Measurements from ENCODE around the gene EXOSC3. TPM values are rescaled to one million over a fixed set of nuclear protein-coding genes. Genes with fewer than 3 reads are reported as not detected.

EXOSC3 gene
- total RNA-seq, 2 experiments from 2014 or later = 82.6 to 103 TPM

DNA sequence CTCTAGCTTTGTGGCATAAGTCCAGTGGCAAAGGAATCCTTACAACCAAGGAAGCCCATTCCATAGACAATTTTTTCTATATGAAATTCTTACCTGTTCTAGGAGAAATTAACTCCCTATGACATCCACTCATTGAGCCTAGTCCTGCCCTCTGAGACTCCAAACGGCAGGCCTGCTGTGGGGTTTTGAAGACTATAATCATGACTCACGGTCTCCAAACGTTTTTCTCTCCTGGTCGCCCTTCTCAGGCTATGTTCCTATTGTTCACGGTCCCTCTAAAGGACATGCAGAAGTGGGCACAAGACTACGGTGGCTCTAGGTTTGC, 611 bp downstream of the EXOSC3 start:
- H4K20me1 ChIP-seq (ENCODE audit: insufficient read depth, low read length) = peaks cover 12% of the 10 kb centered on the region
- ChIA-PET CTCF (ENCODE audit: unreplicated experiment) (no interaction called here), POLR2A (interaction anchor here (0.7 to 2.4 kb wide), 9 partner anchors 10 to 305 kb away, joined by 3 to 15 read pairs (median 5); partner anchors contain the start of genes DCAF10 and TOMM5)
- peak overlapping the region; percentile 95 for H3K4me3 ChIP-seq (ENCODE audit: low read depth, low read length, poor library complexity, severe bottlenecking)
- peaks cover 49% of the 10 kb centered on the region for H3K79me2 ChIP-seq (ENCODE audit: insufficient read depth, low read depth, low read length)
- H3K4me1 ChIP-seq (ENCODE audit: insufficient read depth, low read length, poor library complexity, severe bottlenecking) = peaks cover 24% of the 10 kb centered on the region
- no peaks in the 10 kb centered on the region for H3K9me2 ChIP-seq (ENCODE audit: insufficient read depth, low read length)
- peaks cover 47% of the 10 kb centered on the region for H3K36me3 ChIP-seq (ENCODE audit: insufficient read depth, low read length)
- BruUV-seq (replicated peaks) = no TSS peak
- TF ChIP-seq, protein P1, sequence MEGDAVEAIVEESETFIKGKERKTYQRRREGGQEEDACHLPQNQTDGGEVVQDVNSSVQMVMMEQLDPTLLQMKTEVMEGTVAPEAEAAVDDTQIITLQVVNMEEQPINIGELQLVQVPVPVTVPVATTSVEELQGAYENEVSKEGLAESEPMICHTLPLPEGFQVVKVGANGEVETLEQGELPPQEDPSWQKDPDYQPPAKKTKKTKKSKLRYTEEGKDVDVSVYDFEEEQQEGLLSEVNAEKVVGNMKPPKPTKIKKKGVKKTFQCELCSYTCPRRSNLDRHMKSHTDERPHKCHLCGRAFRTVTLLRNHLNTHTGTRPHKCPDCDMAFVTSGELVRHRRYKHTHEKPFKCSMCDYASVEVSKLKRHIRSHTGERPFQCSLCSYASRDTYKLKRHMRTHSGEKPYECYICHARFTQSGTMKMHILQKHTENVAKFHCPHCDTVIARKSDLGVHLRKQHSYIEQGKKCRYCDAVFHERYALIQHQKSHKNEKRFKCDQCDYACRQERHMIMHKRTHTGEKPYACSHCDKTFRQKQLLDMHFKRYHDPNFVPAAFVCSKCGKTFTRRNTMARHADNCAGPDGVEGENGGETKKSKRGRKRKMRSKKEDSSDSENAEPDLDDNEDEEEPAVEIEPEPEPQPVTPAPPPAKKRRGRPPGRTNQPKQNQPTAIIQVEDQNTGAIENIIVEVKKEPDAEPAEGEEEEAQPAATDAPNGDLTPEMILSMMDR (conservative IDR thresholded peaks at IDR 0.05; ENCODE audit: low read length) = no peak
- no peak for TF ChIP-seq EZH2phosphoT487 (IDR thresholded peaks at IDR 0.05; ENCODE audit: borderline replicate concordance, low read depth, low read length)
- peak overlapping the region; percentile 75 for H3K27ac ChIP-seq (ENCODE audit: low read depth, low read length, poor library complexity, severe bottlenecking)
- no peak for DNase-seq (ENCODE audit: low spot score)
- intact Hi-C loops (cut with micrococcal nuclease; ENCODE audit: unreplicated experiment) = no loop called here
- no peaks in the 10 kb centered on the region for H3K9me3 ChIP-seq (ENCODE audit: low read length)
- H2AFZ ChIP-seq (ENCODE audit: low read length) = peak overlapping the region; percentile 96; the same call in 1 of the 2 replicates
- peak overlapping the region; percentile 97 for H3K4me2 ChIP-seq (ENCODE audit: low read length)

DNA sequence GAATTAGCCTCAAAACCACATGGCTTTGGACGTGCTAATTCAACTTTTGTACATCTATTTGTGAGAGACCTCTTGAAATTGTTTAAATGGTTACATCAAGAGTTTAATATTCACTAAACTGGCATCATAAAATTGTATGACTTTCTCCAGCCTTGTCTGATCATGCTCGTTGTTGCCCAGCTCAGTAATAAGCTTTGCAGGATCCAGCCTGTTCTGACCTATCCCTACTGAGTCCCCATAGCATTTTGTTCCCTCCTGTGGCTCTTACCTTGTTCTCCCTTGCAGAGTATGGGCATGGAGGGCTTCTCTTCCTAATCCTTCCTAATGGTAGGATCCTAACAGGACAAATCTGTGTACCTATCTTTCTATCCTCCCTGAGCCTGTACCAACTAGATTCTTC, 6.3 kb downstream of the EXOSC3 start:
- H3K9me2 ChIP-seq (ENCODE audit: insufficient read depth, low read length) = no peaks in the 10 kb centered on the region
- peaks cover 13% of the 10 kb centered on the region for H3K4me1 ChIP-seq (ENCODE audit: insufficient read depth, low read length, poor library complexity, severe bottlenecking)
- peaks cover 5% of the 10 kb centered on the region for H4K20me1 ChIP-seq (ENCODE audit: insufficient read depth, low read length)
- DNase-seq (ENCODE audit: low spot score) = no peak
- H3K9me3 ChIP-seq (ENCODE audit: low read length) = no peaks in the 10 kb centered on the region
- ChIA-PET POLR2A (interaction anchor here (0.9 to 1.7 kb wide), 4 partner anchors 12 to 124 kb away, joined by 3 to 6 read pairs (median 4); no protein-coding TSS in a partner anchor), CTCF (ENCODE audit: unreplicated experiment) (interaction anchor here (0.8 kb wide), 1 partner anchor 9 kb away, joined by 3 read pairs; no protein-coding TSS in a partner anchor)
- H3K79me2 ChIP-seq (ENCODE audit: insufficient read depth, low read depth, low read length) = peaks cover 32% of the 10 kb centered on the region
- H3K4me2 ChIP-seq (ENCODE audit: low read length) = no peak overlapping the region
- no peak overlapping the region for H3K4me3 ChIP-seq (ENCODE audit: low read depth, low read length, poor library complexity, severe bottlenecking)
- no peak for TF ChIP-seq EZH2phosphoT487 (IDR thresholded peaks at IDR 0.05; ENCODE audit: borderline replicate concordance, low read depth, low read length)
- TF ChIP-seq, protein P1 (conservative IDR thresholded peaks at IDR 0.05; ENCODE audit: low read length) = no peak
- intact Hi-C loops (cut with micrococcal nuclease; ENCODE audit: unreplicated experiment) = no loop called here
- peaks cover 83% of the 10 kb centered on the region for H3K36me3 ChIP-seq (ENCODE audit: insufficient read depth, low read length)
- no TSS peak for BruUV-seq (replicated peaks)
- no peak overlapping the region for H3K27ac ChIP-seq (ENCODE audit: low read depth, low read length, poor library complexity, severe bottlenecking)
- no peak overlapping the region for H2AFZ ChIP-seq (ENCODE audit: low read length)

DNA sequence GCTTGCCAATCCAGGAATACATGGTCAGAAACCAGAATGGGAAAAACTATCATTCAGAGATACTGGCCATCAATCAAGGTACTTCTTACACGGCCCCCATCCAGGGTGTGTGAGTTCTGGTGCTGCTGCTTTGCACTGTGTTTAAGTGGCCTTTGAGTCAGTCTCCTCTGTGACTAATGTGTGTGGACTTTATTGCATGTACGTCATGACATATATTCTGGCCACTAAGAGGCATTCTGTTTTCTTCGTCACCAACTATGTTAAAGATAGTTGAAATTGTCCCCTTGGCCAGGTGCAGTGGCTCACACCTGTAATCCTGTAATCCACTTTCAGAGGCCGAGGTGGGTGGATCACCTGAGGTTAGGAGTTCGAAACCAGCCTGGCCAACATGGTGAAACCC, 8.5 kb downstream of the EXOSC3 start:
- POLR2A ChIA-PET = no interaction called here

More for the DNA sequence above, 8.5 kb downstream of the EXOSC3 start:
- Histone ChIP-seq H3K4me3 (ENCODE audit: low read depth, low read length, poor library complexity, severe bottlenecking) (no peak overlapping the region), H3K36me3 (ENCODE audit: insufficient read depth, low read length) (peaks cover 66% of the 10 kb centered on the region), H3K79me2 (ENCODE audit: insufficient read depth, low read depth, low read length) (peaks cover 10% of the 10 kb centered on the region; the same call in 1 of the 2 replicates), H4K20me1 (ENCODE audit: insufficient read depth, low read length) (no peaks in the 10 kb centered on the region; the same call in 1 of the 2 replicates), H3K9me3 (ENCODE audit: low read length) (no peaks in the 10 kb centered on the region), H3K9me2 (ENCODE audit: insufficient read depth, low read length) (no peaks in the 10 kb centered on the region), H3K4me2 (ENCODE audit: low read length) (no peak overlapping the region), H2AFZ (ENCODE audit: low read length) (no peak overlapping the region), H3K27ac (ENCODE audit: low read depth, low read length, poor library complexity, severe bottlenecking) (no peak overlapping the region), H3K4me1 (ENCODE audit: insufficient read depth, low read length, poor library complexity, severe bottlenecking) (no peaks in the 10 kb centered on the region)
- no TSS peak for BruUV-seq (replicated peaks)
- no peak for DNase-seq (ENCODE audit: low spot score)
- CTCF ChIA-PET (ENCODE audit: unreplicated experiment) = no interaction called here
- no peak for TF ChIP-seq EZH2phosphoT487 (IDR thresholded peaks at IDR 0.05; ENCODE audit: borderline replicate concordance, low read depth, low read length)
- TF ChIP-seq, protein P1 (conservative IDR thresholded peaks at IDR 0.05; ENCODE audit: low read length) = no peak
- intact Hi-C loops (cut with micrococcal nuclease; ENCODE audit: unreplicated experiment) = no loop called here

Data from OCI-LY7 (cell line).